Measurements from ENCODE around the gene ZNF100.
A peak's percentile ranks its signal among the peaks of the same experiment; 100 is the strongest.
"Not testable (repeated sequence)": the region's sequence is repeated elsewhere in the genome, so short reads cannot be mapped to it uniquely, and the experiment has no call there.

The ZNF100 gene

GRCh38 chr19:21767065-21767800 lies at the start of gene ZNF100:
Gene ZNF100 (minus strand): TSS chr19:21767579. CDS start chr19:21767429, 150 bp downstream.
- peak; percentile 75 for DNase-seq (ENCODE audit: low read depth)

DNA sequence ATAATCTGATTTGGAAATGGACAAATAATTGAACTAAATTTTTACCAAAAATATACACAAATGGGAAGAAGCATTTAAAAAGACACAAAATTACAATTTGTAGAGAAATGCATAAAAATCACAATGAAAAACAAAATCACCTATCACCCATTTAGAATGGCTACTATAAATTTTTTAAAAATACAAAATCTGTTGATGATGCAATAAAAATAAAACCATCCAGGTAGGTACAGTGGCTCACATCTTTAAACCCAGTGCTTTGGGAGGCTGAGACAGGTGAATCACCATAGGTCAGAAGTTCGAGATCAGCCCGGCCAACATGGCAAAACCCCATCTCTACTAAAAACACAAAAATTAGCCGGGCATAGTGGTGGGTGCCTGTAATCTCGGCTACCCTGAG lies 45.1 kb upstream of the ZNF100 start:
- no peak for DNase-seq (ENCODE audit: low read depth)

DNA sequence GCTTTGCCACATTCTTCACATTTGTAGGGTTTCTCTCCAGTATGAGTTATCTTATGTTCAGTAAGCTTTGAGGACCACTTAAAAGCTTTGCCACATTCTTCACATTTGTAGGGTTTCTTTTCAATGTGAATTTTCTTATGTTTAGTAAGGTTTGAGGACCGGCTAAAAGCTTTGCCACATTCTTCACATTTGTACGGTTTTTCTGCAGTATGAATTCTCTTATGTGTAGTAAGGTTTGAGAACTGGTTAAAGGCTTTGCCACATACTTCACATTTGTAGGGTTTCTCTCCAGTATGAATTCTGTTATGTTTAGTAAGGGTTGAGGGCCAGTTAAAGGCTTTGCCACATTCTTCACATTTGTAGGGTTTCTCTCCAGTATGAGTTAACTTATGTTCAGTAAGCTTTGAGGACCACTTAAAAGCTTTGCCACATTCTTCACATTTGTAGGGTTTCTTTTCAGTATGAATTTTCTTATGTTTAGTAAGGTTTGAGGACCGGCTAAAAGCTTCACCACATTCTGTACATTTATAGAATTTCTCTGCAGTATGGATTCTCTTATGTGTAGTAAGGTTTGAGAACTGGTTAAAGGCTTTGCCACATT lies 41.1 kb upstream of the ZNF100 start:
- not testable (repeated sequence) for DNase-seq (ENCODE audit: low read depth)

- DNase-seq (ENCODE audit: low read depth), result no peak
These were observed 22.2 kb upstream of the ZNF100 start for GRCh38 chr19:21789466-21790085.

GRCh38 chr19:21786936-21787335 lies 19.6 kb upstream of the ZNF100 start:
- no peak for DNase-seq (ENCODE audit: low read depth)

DNA sequence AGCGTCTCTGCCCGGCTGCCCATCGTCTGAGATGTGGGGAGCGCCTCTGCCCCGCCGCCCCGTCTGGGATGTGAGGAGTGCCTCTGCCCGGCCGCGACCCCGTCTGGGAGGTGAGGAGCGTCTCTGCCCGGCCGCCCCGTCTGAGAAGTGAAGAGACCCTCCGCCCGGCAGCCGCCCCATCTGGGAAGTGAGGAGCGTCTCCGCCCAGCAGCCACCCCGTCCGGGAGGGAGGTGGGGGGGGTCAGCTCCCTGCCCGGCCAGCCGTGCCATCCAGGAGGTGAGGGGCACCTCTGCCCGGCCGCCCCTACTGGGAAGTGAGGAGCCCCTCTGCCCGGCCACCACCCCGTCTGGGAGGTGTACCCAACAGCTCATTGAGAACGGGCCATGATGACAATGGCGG lies 8.4 kb upstream of the ZNF100 start:
- not testable (repeated sequence) for DNase-seq (ENCODE audit: low read depth)

- DNase-seq (ENCODE audit: low read depth), result not testable (repeated sequence)
These were observed 694 bp downstream of the ZNF100 start for GRCh38 chr19:21766705-21767064.

DNA sequence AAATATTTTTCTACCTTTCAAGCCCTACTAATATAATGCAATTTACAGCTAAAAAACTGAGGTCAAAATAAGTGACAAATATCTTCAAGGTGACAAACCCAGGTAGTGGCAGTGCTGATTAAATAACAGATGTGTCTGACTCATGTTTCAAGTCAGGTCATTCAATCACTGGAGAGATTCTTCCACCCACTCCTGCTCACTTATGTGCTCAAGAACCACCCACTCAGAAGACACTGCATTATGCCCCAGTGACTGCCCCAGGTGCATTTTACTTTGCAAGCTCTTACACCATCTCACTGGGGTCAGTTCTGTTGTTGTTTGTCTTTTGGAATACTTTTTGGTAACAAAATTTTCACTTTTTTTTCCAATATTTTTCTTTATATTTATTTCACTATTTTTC lies 2.2 kb downstream of the ZNF100 start:
- DNase-seq (ENCODE audit: low read depth), result no peak

DNA sequence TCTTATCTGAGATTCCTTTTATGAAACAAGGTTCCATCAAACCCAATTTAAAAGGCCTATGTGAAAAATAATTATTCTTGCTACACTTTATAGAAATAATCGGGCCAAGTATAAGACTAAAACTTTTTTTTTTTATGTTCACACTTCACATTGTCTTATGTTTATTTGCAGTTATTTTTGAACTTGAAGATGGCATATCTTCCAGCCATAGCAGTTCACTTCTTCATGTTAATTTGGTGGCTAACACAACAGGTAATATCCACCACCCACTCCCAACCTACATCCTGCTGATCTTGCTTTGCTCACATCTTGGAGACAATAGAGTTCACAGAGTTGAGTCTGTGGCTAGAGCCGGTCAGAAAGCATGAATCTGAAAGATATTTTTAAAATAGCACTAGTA lies 5.8 kb downstream of the ZNF100 start:
- not testable (repeated sequence) for DNase-seq (ENCODE audit: low read depth)

DNA sequence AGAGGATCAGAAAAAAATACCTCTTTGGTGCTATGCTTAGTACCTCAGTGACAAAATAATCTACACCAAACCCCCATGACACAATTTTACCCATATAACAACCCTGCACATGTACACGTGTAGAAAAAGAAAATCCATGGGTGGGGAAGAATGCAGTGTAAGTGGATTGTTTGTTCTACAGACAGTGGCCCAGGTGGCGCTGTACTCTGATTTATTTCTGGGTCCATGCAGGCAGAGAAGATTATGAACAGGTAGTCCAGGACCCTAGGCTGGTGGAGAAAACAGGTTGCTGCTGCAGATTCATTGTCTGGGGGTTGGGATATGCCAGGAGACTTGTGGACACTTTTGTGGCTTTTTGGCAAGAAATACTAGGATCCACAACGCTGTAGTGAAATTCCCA lies 9.1 kb downstream of the ZNF100 start:
- no peak for DNase-seq (ENCODE audit: low read depth)

- not testable (repeated sequence) for DNase-seq (ENCODE audit: low read depth)
These were observed 11.8 kb downstream of the ZNF100 start for GRCh38 chr19:21755555-21755954.

DNA sequence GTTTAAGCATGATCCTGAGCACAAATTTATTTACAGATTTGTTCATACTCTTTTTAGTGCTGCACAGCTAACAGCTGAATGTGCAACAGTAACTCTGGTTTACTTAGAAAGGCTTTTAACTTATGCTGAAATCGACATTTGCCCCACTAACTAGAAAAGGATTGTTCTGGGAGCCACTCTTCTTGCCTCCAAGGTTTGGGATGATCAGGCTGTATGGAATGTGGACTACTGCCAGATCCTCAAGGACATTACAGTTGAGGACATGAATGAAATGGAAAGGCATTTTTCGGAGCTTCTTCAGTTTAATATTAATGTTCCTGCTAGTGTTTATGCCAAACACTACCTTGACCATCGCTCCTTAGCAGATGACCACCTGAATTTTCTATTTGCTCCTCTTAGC lies 16.0 kb downstream of the ZNF100 start:
- DNase-seq (ENCODE audit: low read depth), result no peak

GRCh38 chr19:21750586-21751128 lies 16.7 kb downstream of the ZNF100 start:
- no peak for DNase-seq (ENCODE audit: low read depth)

- DNase-seq (ENCODE audit: low read depth), result no peak
These were observed 18.3 kb downstream of the ZNF100 start for GRCh38 chr19:21749090-21749489.

GRCh38 chr19:21748088-21748487 lies 19.3 kb downstream of the ZNF100 start:
- DNase-seq (ENCODE audit: low read depth), result no peak

- DNase-seq (ENCODE audit: low read depth), result no peak
These were observed 26.8 kb downstream of the ZNF100 start for GRCh38 chr19:21740559-21740958.

GRCh38 chr19:21726942-21727747 lies 40.2 kb downstream of the ZNF100 start:
- DNase-seq (ENCODE audit: low read depth), result not testable (repeated sequence)

GRCh38 chr19:21713761-21714160 lies 53.6 kb downstream of the ZNF100 start:
- no peak for DNase-seq (ENCODE audit: low read depth)

GRCh38 chr19:21709464-21709863 lies 57.9 kb downstream of the ZNF100 start:
- no peak for DNase-seq (ENCODE audit: low read depth)

DNA sequence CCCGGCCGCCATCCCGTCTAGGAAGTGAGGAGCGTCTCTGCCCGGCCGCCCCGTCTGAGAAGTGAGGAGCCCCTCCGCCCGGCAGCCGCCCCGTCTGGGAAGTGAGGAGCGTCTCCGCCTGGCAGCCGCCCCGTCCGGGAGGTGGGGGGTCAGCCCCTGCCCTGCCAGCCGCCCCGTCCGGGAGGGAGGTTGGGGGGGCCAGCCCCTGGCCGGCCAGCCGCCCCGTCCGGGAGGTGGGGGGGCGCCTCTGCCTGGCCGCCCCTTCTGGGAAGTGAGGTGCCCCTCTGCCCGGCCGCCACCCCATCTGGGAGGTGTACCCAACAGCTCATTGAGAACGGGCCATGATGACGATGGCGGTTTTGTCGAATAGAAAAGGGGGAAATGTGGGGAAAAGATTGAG lies 59.5 kb downstream of the ZNF100 start:
- not testable (repeated sequence) for DNase-seq (ENCODE audit: low read depth)

GRCh38 chr19:21707065-21707464 lies 60.3 kb downstream of the ZNF100 start:
- no peak for DNase-seq (ENCODE audit: low read depth)

- no peak for DNase-seq (ENCODE audit: low read depth)
These were observed 62.0 kb downstream of the ZNF100 start for GRCh38 chr19:21705393-21705792.
